Measurements from ENCODE around the gene ZNF576. TPM values are rescaled to one million over a fixed set of nuclear protein-coding genes. Genes with fewer than 3 reads are reported as not detected.

ZNF576 gene
- total and polyA plus RNA-seq, 2 of the 13 experiments (the other 11 are each of a cell fraction or from before 2014, with no cell fraction given): 7.2 to 9.6 TPM

- TF ChIP-seq, protein P1, sequence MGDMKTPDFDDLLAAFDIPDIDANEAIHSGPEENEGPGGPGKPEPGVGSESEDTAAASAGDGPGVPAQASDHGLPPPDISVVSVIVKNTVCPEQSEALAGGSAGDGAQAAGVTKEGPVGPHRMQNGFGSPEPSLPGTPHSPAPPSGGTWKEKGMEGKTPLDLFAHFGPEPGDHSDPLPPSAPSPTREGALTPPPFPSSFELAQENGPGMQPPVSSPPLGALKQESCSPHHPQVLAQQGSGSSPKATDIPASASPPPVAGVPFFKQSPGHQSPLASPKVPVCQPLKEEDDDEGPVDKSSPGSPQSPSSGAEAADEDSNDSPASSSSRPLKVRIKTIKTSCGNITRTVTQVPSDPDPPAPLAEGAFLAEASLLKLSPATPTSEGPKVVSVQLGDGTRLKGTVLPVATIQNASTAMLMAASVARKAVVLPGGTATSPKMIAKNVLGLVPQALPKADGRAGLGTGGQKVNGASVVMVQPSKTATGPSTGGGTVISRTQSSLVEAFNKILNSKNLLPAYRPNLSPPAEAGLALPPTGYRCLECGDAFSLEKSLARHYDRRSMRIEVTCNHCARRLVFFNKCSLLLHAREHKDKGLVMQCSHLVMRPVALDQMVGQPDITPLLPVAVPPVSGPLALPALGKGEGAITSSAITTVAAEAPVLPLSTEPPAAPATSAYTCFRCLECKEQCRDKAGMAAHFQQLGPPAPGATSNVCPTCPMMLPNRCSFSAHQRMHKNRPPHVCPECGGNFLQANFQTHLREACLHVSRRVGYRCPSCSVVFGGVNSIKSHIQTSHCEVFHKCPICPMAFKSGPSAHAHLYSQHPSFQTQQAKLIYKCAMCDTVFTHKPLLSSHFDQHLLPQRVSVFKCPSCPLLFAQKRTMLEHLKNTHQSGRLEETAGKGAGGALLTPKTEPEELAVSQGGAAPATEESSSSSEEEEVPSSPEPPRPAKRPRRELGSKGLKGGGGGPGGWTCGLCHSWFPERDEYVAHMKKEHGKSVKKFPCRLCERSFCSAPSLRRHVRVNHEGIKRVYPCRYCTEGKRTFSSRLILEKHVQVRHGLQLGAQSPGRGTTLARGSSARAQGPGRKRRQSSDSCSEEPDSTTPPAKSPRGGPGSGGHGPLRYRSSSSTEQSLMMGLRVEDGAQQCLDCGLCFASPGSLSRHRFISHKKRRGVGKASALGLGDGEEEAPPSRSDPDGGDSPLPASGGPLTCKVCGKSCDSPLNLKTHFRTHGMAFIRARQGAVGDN (CRISPR knock-in tag; IDR thresholded peaks at IDR 0.05): no peak
- TF ChIP-seq NFKBIZ (CRISPR knock-in tag; IDR thresholded peaks at IDR 0.05): no peak
- TF ChIP-seq, protein P2, sequence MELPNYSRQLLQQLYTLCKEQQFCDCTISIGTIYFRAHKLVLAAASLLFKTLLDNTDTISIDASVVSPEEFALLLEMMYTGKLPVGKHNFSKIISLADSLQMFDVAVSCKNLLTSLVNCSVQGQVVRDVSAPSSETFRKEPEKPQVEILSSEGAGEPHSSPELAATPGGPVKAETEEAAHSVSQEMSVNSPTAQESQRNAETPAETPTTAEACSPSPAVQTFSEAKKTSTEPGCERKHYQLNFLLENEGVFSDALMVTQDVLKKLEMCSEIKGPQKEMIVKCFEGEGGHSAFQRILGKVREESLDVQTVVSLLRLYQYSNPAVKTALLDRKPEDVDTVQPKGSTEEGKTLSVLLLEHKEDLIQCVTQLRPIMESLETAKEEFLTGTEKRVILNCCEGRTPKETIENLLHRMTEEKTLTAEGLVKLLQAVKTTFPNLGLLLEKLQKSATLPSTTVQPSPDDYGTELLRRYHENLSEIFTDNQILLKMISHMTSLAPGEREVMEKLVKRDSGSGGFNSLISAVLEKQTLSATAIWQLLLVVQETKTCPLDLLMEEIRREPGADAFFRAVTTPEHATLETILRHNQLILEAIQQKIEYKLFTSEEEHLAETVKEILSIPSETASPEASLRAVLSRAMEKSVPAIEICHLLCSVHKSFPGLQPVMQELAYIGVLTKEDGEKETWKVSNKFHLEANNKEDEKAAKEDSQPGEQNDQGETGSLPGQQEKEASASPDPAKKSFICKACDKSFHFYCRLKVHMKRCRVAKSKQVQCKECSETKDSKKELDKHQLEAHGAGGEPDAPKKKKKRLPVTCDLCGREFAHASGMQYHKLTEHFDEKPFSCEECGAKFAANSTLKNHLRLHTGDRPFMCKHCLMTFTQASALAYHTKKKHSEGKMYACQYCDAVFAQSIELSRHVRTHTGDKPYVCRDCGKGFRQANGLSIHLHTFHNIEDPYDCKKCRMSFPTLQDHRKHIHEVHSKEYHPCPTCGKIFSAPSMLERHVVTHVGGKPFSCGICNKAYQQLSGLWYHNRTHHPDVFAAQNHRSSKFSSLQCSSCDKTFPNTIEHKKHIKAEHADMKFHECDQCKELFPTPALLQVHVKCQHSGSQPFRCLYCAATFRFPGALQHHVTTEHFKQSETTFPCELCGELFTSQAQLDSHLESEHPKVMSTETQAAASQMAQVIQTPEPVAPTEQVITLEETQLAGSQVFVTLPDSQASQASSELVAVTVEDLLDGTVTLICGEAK (IDR thresholded peaks at IDR 0.05): no peak
- TF ChIP-seq, protein P2 (CRISPR knock-in tag; IDR thresholded peaks at IDR 0.05): no peak
- TF ChIP-seq ARNT (IDR thresholded peaks at IDR 0.05): no peak
- TF ChIP-seq HDAC1 (CRISPR knock-in tag; IDR thresholded peaks at IDR 0.05): no peak
These were observed 11.9 kb upstream of the ZNF576 start (continued) for GRCh38 chr19:43584484-43584883.
